H1 (cell line): ENCODE data around the gene GPSM1. TPM values are rescaled to one million over a fixed set of nuclear protein-coding genes. Genes with fewer than 3 reads are reported as not detected.

Source experiments
- MAX ChIP-seq: IDR thresholded peaks from 2 replicates; pipeline ENCODE4 v1.6.1; 2012; ENCODE audit warnings: inconsistent platforms
- RXRA ChIP-seq: IDR thresholded peaks from 2 replicates; pipeline ENCODE4 v1.6.1; 2011; ENCODE audit warnings: low read depth, mild to moderate bottlenecking, low read length, moderate library complexity; ENCODE audit not compliant: insufficient read depth
- SIRT6 ChIP-seq: IDR thresholded peaks from one replicate; pipeline ENCODE4 v1.7.1; 2012; ENCODE audit warnings: low read length, inconsistent platforms
- TBP ChIP-seq: IDR thresholded peaks from 2 replicates; pipeline ENCODE4 v1.6.1; 2011; ENCODE audit warnings: low read depth, low read length, improper control_type of control experiment
- YY1 ChIP-seq: IDR thresholded peaks from 2 replicates; pipeline ENCODE4 v1.6.1; 2011; ENCODE audit warnings: low read depth, mild to moderate bottlenecking, low read length
- polyA plus RNA-seq, 7 experiments: library from polyadenylated mRNA; depleted of rRNA in 3 of 7; stranded (reverse) in 5 of 7; unstranded in 2 of 7; fragments of >200 nt in 5 of 7; fragments of 200-250 nt in 2 of 7; gene quantifications; 1 replicate in 5 of 7; 2 replicates in 1 of 7; 4 replicates in 1 of 7; pipeline versions ENCODE4 v1.2.1 to v1.2.3, GENCODE V29; 2011 to 2013; ENCODE audit warnings: missing spikeins in 2 of 7, mixed read lengths in 2 of 7
- total RNA-seq: library from RNA; stranded (reverse); fragmentation: NEBNext Ultra II Directional; extraction: Animal tissue kit (Norgen Biotek cat#: 25700); gene quantifications from 2 replicates; pipeline ENCODE4 v1.2.1, GENCODE V29; 2021

GPSM1 gene
- total and polyA plus RNA-seq, 2 of the 8 experiments (the other 6 are each of a cell fraction or from before 2014, with no cell fraction given): 12.8 to 18.0 TPM

GRCh38 chr9:136383436-136383835 lies 56.1 kb downstream of the GPSM1 start (continued):
- TF ChIP-seq YY1: no peak
- TF ChIP-seq RXRA: no peak
- TF ChIP-seq MAX: no peak
- TF ChIP-seq SIRT6: no peak
- TF ChIP-seq TBP: no peak
